Esophagus squamous epithelium (tissue), 4 donors: Measurements from ENCODE around the gene AK1.

Experiments used
- POLR2A ChIP-seq, 4 donors: fragments of 450-650 bp; IDR thresholded peaks; one replicate each; pipeline ENCODE4 v1.6.1; 2017; ENCODE audit warnings: antibody characterized with exemption in 4 of 4, mild to moderate bottlenecking in 4 of 4, moderate library complexity in 3 of 4
- TF ChIP-seq, protein P1 (sequence below), 6 experiments: fragments of 450-650 bp in 4 of 6; fragments of 200-600 bp in 2 of 6; sonication (generic) in 2 of 6; IDR thresholded peaks; one replicate each; pipeline ENCODE4 v1.5.1; 2016 to 2019; ENCODE audit warnings: antibody characterized with exemption in 6 of 6, mild to moderate bottlenecking in 4 of 6, moderate library complexity in 4 of 6

DNA sequence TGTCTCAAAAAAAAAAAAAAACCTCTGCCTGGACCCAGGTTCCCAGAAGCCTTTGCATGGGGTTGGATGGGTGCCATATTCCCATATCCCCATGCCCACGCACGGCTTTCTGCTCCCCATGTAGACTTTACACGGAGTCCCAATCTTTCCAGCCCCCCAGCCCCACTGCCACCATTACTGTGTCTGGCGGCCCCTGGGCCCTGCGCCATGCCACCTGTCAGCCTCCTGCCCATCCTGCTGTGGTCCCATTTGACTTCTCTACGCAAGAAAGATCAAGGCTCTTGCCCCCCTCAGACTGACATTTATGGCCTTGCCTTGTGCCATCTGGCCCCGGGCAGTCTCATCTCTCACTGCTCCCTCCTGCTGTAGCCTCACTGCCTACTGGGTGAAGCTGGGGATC lies 6.5 kb upstream of the AK1 start:
- TF ChIP-seq, protein P1, sequence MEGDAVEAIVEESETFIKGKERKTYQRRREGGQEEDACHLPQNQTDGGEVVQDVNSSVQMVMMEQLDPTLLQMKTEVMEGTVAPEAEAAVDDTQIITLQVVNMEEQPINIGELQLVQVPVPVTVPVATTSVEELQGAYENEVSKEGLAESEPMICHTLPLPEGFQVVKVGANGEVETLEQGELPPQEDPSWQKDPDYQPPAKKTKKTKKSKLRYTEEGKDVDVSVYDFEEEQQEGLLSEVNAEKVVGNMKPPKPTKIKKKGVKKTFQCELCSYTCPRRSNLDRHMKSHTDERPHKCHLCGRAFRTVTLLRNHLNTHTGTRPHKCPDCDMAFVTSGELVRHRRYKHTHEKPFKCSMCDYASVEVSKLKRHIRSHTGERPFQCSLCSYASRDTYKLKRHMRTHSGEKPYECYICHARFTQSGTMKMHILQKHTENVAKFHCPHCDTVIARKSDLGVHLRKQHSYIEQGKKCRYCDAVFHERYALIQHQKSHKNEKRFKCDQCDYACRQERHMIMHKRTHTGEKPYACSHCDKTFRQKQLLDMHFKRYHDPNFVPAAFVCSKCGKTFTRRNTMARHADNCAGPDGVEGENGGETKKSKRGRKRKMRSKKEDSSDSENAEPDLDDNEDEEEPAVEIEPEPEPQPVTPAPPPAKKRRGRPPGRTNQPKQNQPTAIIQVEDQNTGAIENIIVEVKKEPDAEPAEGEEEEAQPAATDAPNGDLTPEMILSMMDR (IDR thresholded peaks at IDR 0.05) = no peak
- TF ChIP-seq POLR2A (IDR thresholded peaks at IDR 0.05) = no peak
